Effector memory CD8-positive, alpha-beta T cell (primary cell): ENCODE results near the gene CRNN.

Source experiments
- ATAC-seq: fragments of 150-1000 bp; cut with Tn5 transposase; replicated peaks from 2 replicates; pipeline ENCODE4 v1.10.0; 2021; ENCODE audit warnings: mild to moderate bottlenecking, moderate library complexity
- DNase-seq, 3 experiments: peaks; one replicate each; pipeline ENCODE4 v3.0.0; 2021
- H3K27ac Mint-ChIP-seq, 2 donors: one replicate each; pipeline ENCODE4 v1.8.0; 2022; ENCODE audit warnings: mild to moderate bottlenecking in 2 of 2, mixed read lengths in 2 of 2, moderate library complexity in 2 of 2
- H3K27me3 Mint-ChIP-seq, 2 donors: one replicate each; pipeline ENCODE4 v1.8.0; 2022; ENCODE audit warnings: mixed read lengths in 2 of 2
- H3K36me3 Mint-ChIP-seq: one replicate; pipeline ENCODE4 v1.8.0; 2022; ENCODE audit warnings: mild to moderate bottlenecking, moderate library complexity, mixed read lengths; ENCODE audit not compliant: insufficient read depth
- H3K4me1 Mint-ChIP-seq, 2 donors: one replicate each; pipeline ENCODE4 v1.8.0; 2022; ENCODE audit warnings: low read depth in 2 of 2, mixed read lengths in 2 of 2
- H3K4me3 Mint-ChIP-seq, 2 donors: one replicate each; pipeline ENCODE4 v1.8.0; 2022; ENCODE audit warnings: mild to moderate bottlenecking in 2 of 2, mixed read lengths in 2 of 2, moderate library complexity in 2 of 2
- H3K9me3 Mint-ChIP-seq, 2 donors: one replicate each; pipeline ENCODE4 v1.8.0; 2022; ENCODE audit warnings: mixed read lengths in 2 of 2

Gene CRNN

DNA sequence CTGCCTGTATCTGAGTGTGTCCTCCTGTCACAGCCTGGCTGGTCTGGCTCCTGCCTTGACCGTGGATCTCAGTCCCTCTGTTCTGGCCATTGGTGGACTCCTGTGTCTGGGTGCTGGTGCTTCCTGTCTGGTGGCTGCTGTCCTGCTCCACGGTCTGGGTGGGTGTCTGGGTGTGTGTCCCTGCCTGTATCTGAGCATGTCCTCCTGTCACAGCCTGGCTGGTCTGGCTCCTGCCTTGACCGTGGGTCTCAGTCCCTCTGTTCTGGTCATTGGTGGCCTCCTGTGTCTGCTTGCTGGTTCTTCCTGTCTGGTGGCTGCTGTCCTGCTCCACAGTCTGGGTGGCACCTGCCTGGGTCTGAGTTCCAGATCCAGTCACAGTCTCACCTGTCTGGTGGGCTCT is 4.0 kb downstream of the CRNN start:
- Mint-ChIP-seq H3K27ac (no peak overlapping the region), H3K9me3 (no peaks in the 10 kb centered on the region), H3K4me3 (no peak overlapping the region), H3K36me3 (no peaks in the 10 kb centered on the region), H3K27me3 (peaks cover 42 to 51% of the 10 kb centered on the region in 2 donors), H3K4me1 (no peaks in the 10 kb centered on the region)
- ATAC-seq: no peak
- DNase-seq: no peak

DNA sequence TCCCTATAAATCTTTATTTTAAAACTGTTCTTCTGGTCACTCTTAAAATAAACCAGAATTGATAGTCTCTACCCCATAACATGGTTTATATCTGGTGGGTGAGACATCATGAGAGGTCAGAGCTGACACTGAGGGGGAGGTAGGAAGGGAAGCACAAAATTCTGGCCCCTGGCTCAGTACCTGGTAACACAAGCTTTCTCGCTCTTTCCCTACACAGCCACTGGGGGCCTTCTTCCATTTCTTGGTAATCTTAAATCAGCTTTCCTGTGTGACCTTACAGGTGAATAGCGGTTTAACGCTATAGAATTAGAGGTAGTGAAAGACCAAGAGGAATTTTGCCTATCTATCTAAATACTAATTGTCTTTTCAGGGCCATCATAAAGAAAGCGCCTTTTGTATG is 5.4 kb downstream of the CRNN start:
- no peaks in the 10 kb centered on the region for H3K4me1 Mint-ChIP-seq
- no peaks in the 10 kb centered on the region for H3K9me3 Mint-ChIP-seq
- no peak overlapping the region for H3K4me3 Mint-ChIP-seq
- no peak for DNase-seq
- no peak for ATAC-seq
- no peaks in the 10 kb centered on the region for H3K36me3 Mint-ChIP-seq
- no peak overlapping the region for H3K27ac Mint-ChIP-seq
- H3K27me3 Mint-ChIP-seq: peaks cover 48 to 52% of the 10 kb centered on the region in 2 donors

DNA sequence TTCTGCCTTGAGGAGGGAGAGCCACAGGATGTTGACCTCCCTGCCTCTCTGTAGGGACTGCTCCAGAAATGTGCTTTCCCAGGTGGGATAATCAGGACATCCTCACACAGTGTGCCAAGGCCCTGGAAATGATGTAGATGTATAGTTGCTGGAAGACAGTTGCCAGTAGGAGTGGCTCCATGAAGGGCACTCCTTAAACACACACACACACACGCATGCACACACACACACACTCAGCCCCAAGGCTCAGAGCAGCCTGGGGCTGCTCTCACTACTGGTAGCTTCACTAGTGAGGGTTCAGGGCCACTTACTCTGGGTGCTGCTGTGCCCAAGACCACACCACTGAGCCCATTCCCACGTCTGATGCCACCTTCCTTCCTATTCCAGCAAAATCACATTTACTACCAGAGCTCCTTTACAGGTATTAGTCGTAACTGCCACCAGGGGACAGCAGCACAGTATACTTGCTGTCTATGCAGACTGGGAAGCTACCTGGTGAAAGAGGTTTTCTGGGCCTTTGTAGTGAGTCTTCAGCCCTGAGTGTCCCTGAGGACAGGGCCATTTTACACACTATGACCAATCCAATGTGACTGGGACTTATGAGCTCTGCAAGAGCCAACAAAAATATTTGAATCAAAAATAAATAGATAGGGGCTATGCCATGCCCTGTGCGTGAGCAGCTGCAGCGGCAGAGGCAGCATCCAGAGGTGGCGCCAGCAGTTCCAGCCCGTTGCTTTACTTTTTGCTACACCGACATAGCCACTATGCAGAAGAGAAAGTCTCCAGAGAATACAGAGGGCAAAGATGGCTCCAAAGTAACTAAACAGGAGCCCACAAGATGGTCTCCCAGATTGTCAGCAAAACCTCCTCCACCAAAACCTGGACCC is 15.0 kb downstream of the CRNN start:
- peaks cover under 1 to 11% of the 10 kb centered on the region in 2 donors for H3K4me1 Mint-ChIP-seq
- H3K27ac Mint-ChIP-seq: no peak overlapping the region
- H3K9me3 Mint-ChIP-seq: no peaks in the 10 kb centered on the region
- H3K4me3 Mint-ChIP-seq: peak overlapping the region in 1 of 2 donors; percentile 7
- H3K27me3 Mint-ChIP-seq: peaks cover 30 to 38% of the 10 kb centered on the region in 2 donors
- no peaks in the 10 kb centered on the region for H3K36me3 Mint-ChIP-seq
- DNase-seq (peak in 1 of 3 experiments; percentile 18), ATAC-seq (peak; percentile 59)

DNA sequence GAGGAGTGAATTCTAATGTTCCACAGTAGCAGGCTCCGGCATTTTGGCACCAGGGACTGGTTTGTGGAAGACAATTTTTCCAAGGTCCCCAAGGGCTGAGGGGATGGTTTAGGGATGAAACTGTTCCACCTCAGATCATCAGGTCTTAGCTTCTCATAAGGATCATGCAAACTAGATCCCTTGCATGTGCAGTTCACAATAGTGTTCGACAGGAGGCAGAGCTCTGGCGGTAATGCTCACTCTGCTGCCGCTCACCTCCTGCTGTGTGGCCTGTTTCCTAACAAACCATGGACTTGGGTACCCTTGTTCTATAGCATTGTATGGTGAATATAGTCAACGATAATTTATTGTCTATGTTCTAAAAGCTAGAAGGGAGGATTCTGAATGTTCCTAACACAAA is 16.6 kb downstream of the CRNN start:
- no peaks in the 10 kb centered on the region for H3K9me3 Mint-ChIP-seq
- H3K27ac Mint-ChIP-seq: no peak overlapping the region
- H3K4me3 Mint-ChIP-seq: no peak overlapping the region
- DNase-seq: no peak
- H3K4me1 Mint-ChIP-seq: peaks cover 12 to 20% of the 10 kb centered on the region in 2 donors
- H3K27me3 Mint-ChIP-seq: peaks cover 33 to 38% of the 10 kb centered on the region in 2 donors
- no peaks in the 10 kb centered on the region for H3K36me3 Mint-ChIP-seq
- no peak for ATAC-seq

DNA sequence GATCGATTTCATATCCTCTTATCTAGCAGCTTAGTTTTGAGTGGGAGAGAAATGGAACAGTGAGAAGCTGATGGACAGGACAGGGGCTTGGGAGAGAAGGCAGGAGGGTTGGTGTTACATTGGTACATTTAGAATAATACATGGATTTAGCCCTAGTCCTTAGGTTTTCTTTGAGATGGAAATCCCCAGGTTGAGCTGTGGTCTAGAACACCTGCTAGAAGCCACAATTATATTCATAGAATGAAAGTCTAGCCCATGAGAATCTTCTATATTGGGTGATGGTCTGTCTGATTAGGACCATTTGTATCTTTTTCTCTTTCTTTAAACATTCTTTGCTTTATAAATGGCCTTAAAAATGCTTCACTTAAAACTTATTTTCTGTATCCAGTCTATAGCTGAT is 19.9 kb downstream of the CRNN start:
- Mint-ChIP-seq H3K27ac (no peak overlapping the region), H3K4me1 (peaks cover 16 to 25% of the 10 kb centered on the region in 2 donors), H3K4me3 (no peak overlapping the region), H3K36me3 (no peaks in the 10 kb centered on the region), H3K27me3 (peaks cover 48 to 51% of the 10 kb centered on the region in 2 donors), H3K9me3 (no peaks in the 10 kb centered on the region)
- no peak for DNase-seq
- ATAC-seq: no peak

DNA sequence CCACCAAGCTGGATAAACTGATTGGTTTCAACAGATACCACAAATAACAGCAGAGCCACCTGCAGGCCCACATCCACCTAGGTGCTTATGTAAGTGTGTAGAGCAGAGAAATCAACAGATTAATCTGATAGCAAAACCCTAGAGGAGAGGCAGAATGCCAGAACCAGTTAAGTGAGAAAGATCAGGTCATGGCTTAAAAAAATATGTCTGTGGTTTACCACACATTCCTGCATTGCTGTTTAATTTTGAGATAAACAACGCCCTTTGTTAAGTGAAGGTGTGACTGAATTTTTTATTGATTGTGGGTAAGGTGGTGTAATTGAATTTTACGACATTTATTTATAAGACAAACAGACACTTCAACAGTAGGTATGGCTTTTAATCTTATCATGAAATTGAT is 21.2 kb downstream of the CRNN start:
- H3K27ac Mint-ChIP-seq: peak overlapping the region in 1 of 2 donors; percentile 12
- no peaks in the 10 kb centered on the region for H3K9me3 Mint-ChIP-seq
- ATAC-seq (peak; percentile 93), DNase-seq (peak; percentile 14 to 23 (median 18))
- H3K4me1 Mint-ChIP-seq: peaks cover 16 to 22% of the 10 kb centered on the region in 2 donors
- H3K27me3 Mint-ChIP-seq: peaks cover 49 to 57% of the 10 kb centered on the region in 2 donors
- H3K36me3 Mint-ChIP-seq: no peaks in the 10 kb centered on the region
- H3K4me3 Mint-ChIP-seq: peak overlapping the region; percentile 20 to 37

DNA sequence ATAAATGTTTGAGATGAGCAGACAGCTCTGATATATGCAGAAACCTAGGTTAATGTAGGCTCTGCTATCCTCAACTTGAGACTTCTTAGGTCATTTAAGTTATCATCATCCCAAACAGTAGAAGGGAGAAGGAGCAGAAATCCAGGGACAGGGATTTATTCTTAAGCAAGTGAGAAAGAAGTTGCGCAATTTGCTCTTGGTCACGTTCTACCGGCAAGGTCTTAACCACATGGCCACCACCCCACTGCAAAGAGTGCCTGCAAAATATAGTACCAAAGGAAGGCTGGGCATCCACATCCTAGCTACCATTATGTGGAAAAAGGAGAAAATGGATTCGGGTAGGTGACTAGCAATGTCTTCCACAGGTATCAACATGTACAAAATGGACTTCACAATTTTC is 25.2 kb downstream of the CRNN start:
- ATAC-seq (no peak), DNase-seq (no peak)
- H3K27ac Mint-ChIP-seq: no peak overlapping the region
- no peaks in the 10 kb centered on the region for H3K9me3 Mint-ChIP-seq
- peaks cover 14% of the 10 kb centered on the region in 2 donors for H3K4me1 Mint-ChIP-seq
- no peaks in the 10 kb centered on the region for H3K36me3 Mint-ChIP-seq
- peaks cover 37 to 60% of the 10 kb centered on the region in 2 donors for H3K27me3 Mint-ChIP-seq
- H3K4me3 Mint-ChIP-seq: no peak overlapping the region

DNA sequence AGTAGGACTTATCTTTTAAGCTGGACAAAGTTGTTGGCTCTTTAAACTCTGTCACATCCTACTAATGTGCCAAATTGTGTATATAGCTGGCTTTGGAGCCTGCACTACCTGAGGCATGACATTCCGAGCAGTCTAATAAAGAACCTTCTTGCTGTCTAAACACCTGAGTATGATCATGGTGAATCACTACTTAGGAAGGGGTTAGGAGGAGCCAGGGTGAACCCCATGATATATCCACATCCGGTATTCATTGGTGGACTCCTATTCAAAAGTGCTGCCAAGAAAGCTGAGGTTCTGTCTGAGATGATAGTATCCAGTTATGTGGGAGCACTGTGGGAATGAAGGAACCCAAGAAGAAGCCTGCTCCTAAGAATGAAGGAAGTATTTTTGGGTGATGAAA is 27.1 kb downstream of the CRNN start:
- Mint-ChIP-seq H3K4me1 (peaks cover 0 to 2% of the 10 kb centered on the region in 2 donors), H3K4me3 (no peak overlapping the region), H3K27ac (no peak overlapping the region), H3K36me3 (no peaks in the 10 kb centered on the region), H3K27me3 (peaks cover 37 to 64% of the 10 kb centered on the region in 2 donors), H3K9me3 (no peaks in the 10 kb centered on the region)
- ATAC-seq (no peak), DNase-seq (no peak)

DNA sequence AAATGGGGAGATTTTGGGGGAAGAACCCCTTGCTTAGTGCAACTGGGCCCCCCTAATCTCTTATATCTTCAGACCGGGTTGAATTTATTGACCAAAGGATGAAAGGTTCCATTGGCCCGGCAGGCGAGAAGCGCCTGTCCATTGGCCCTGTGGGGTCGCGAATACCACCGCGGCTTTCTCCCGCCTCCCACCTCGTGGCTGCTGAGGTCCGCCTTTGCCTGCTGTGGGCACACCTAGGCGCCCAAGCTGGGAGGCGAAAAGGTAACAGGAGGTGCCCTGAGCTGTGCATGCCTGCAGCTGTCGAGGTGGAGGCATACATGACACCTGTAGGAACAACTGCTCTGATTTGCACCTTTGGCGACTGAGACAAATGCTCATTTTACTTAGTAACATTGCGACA is 33.1 kb downstream of the CRNN start:
- H3K4me1 Mint-ChIP-seq: no peaks in the 10 kb centered on the region
- DNase-seq (no peak), ATAC-seq (no peak)
- H3K27me3 Mint-ChIP-seq: peaks cover 10 to 33% of the 10 kb centered on the region in 2 donors
- no peak overlapping the region for H3K4me3 Mint-ChIP-seq
- no peaks in the 10 kb centered on the region for H3K9me3 Mint-ChIP-seq
- H3K27ac Mint-ChIP-seq: no peak overlapping the region
- no peaks in the 10 kb centered on the region for H3K36me3 Mint-ChIP-seq

DNA sequence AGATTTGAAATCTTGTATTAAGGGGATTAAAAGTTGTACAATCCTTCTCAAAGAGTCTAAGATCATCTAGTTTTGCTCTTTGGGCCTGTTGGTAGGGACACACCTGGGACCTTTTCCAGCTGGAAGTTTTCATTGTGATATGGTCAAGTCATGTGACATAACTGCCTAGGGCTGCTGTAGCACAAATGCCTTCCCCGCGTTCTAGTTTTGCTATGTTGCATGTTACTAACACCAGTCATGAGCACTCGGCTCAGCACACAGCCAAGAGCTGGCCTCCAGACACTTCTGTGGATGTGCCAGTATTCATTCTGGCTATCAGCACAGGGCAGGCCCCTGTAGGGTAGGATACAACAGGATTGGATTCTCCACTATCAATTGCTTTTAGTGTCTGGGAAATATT is 39.6 kb downstream of the CRNN start:
- Mint-ChIP-seq H3K36me3 (no peaks in the 10 kb centered on the region), H3K9me3 (no peaks in the 10 kb centered on the region), H3K27me3 (peaks cover 3 to 11% of the 10 kb centered on the region in 2 donors), H3K27ac (no peak overlapping the region), H3K4me3 (no peak overlapping the region), H3K4me1 (no peaks in the 10 kb centered on the region)
- DNase-seq (no peak), ATAC-seq (no peak)

DNA sequence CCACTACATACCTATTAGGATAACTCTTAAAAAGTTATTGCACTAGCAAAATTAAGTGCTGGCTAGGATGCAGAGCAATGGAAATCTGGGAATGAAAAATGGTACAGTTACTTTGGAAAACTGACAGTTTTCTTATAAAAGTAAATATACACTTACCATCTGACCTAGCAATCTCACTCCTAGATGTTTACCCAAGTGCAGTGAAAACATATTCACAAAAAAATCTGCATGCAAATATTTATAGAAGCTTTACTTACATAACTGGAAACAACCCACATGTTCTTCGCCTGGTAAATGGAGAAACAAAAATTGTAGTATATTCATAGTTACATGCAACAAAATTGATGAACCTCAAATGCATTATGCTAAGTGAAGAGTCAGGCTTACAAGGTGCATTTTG is 41.4 kb downstream of the CRNN start:
- Mint-ChIP-seq H3K27ac (no peak overlapping the region), H3K36me3 (no peaks in the 10 kb centered on the region), H3K4me1 (no peaks in the 10 kb centered on the region), H3K9me3 (no peaks in the 10 kb centered on the region), H3K4me3 (no peak overlapping the region), H3K27me3 (peaks cover 10 to 26% of the 10 kb centered on the region in 2 donors)
- ATAC-seq: no peak
- no peak for DNase-seq

DNA sequence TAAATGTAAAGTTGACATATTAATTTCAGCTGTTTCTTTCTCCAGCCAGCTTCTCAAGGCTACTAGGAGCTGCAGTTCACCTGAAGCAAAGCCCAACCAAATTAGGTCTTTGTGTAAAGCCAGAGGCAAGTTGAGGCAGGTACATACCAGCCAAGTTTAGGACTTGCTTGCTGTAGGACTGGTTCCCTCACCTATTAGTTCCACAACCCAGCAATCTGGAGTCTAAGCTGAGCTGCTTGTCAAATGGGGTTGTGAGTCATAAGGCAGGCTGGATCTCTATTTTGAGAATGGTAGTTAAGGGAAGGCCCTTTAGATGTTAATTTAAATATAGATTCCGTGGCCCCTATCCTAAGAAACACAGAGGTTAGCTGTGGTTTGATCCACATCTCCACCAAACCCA is 46.6 kb downstream of the CRNN start:
- Mint-ChIP-seq H3K4me3 (no peak overlapping the region), H3K9me3 (no peaks in the 10 kb centered on the region), H3K36me3 (no peaks in the 10 kb centered on the region), H3K27ac (no peak overlapping the region), H3K4me1 (no peaks in the 10 kb centered on the region), H3K27me3 (peaks cover 41 to 43% of the 10 kb centered on the region in 2 donors)
- ATAC-seq (no peak), DNase-seq (no peak)

DNA sequence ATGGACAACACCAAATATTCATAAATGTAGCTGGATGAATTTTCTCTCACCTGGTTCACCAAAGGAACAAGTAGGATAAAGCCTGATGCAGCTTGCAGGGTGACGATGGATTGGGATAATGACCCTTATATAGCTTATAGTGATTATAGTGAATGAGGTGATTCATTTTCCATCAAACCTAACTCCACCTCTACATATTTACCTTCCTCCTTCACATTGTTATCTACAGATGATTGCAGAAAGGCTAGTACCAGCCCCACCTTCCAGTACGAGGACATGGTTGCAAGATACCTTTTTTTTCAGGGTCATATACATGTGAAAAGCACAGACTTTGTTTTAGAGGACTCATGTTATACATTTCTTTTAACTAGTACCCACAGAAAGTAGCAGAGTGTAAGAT is 54.2 kb downstream of the CRNN start, which contains the start of gene FLG2:
Gene FLG2 (minus strand): TSS at position 101 of the 400 bp plus-strand sequence. CDS start 1,122 bp downstream, outside the sequence.
- DNase-seq: no peak
- H3K36me3 Mint-ChIP-seq: no peaks in the 10 kb centered on the region
- H3K4me3 Mint-ChIP-seq: no peak within 1 kb of the TSS
- H3K27me3 Mint-ChIP-seq: peaks cover 11 to 38% of the 10 kb centered on the region in 2 donors
- ATAC-seq: no peak
- H3K9me3 Mint-ChIP-seq: no peaks in the 10 kb centered on the region
- H3K4me1 Mint-ChIP-seq: no peaks in the 10 kb centered on the region
- no peak within 1 kb of the TSS for H3K27ac Mint-ChIP-seq
